HG03571 (cell line): ENCODE results near the gene DENND4B.

Experiments used
- ATAC-seq: cut with Tn5 transposase; IDR thresholded peaks from one replicate; pipeline ENCODE4 v1.9.1; 2021; ENCODE audit not compliant: unreplicated experiment

DENND4B gene

DNA sequence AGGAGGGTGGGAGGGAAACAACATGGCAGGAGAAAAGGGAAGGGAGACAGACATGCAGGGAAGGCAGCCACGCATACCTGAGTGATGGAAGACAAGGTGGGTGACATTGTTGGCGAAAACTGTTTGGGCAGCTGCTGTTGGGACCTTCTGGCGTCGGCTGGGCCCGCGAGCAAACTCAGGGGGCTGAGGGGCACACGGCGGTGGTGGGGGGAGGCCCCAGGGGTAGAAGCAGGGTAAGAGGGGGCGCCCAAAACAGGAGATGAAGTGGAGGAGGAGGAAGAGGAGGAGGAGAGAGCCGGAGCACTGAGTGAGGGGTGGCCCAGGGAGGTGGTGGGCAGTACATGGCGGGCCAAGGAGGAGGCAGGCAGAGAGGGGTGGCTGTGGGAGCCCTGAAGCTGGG, 4.7 kb upstream of the DENND4B start:
- ATAC-seq, result no peak

DNA sequence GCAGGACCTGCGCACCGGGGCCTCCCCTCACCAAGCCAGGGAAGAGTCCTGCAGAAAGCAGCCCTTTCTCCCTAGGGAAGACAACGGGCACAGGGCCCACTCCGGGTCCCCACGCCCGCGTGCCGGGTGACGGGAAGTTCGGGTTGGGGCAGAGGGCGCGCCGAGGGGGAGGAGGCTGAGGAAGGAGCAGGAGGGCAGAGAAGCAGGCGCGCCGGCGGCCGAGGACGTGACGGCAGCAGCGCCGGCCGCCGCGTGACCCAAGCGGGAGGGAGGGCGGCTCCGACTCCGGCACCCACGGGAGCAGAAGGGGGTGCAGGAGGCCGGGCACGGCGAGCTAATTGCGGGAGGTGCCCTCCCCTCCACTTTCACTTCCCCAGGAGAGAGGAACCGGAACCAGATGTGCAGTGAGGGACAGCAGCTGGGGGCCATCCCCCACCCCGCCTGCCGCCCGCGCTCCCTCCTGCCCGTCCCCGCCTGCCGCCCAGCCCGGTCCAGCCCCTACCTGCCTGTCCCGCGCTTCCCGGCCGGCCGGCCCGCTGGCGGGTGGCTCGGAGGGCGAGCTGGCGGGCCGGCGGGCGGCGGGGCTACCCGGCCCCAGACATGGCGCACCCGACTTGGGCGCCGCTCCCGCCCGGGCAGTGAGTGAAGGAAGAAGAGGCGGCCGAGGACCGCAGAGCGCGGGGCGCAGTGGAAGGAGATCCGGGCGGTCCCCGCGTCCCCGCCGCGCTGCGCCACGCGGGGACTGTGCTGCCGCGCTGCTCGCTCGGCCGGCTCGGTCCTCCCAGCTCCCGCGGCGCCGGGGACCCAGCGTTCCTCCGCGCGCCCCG, 510 bp downstream of the DENND4B start:
- peak; percentile 63 for ATAC-seq

DNA sequence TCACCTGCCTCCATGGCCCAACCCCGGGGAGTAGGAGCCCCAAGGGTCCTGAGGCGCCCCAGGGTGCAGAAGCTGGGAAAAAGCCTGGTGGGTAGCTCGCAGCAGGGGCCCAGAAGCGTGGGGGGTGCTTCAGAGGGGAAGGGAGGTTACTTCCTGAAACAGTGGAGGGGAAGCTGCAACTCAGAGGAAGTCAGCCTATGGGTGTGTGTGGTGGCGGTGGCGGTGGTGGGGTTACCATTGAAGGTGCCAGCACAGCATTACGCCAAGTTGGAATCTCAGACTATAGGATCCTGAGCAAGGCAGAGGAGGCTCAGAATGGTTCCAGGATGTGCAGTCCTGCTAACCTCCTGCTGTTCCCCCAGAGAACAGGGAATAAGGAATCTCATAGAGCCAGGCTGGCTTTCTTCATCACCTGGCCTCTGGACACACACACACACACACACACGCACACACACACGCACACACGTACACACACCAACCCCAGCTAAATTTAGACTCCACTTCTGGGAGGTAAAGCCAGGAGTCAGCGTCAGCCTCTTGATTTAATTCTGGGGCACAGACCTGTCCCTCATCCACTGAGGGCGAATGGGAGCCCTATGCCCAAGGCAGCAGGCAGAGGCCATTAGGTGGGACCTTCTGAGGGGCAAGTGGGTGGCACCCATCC, 1.3 kb downstream of the DENND4B start:
- ATAC-seq, result peak; percentile 5

DNA sequence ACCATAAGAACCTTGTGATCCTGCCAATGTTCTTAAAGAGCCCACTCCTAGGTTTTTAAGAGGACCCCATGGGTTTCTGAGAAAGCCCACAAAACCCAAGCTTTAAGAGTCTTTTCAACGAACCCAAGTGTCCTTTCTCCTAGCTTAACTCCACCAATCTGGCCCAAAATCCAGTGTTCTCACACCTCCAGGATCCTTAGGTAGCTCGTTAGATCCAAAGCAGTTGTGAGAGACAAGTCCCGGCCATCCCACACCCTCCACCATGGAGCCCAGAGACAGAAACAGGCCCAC, 1.7 kb downstream of the DENND4B start:
- no peak for ATAC-seq

DNA sequence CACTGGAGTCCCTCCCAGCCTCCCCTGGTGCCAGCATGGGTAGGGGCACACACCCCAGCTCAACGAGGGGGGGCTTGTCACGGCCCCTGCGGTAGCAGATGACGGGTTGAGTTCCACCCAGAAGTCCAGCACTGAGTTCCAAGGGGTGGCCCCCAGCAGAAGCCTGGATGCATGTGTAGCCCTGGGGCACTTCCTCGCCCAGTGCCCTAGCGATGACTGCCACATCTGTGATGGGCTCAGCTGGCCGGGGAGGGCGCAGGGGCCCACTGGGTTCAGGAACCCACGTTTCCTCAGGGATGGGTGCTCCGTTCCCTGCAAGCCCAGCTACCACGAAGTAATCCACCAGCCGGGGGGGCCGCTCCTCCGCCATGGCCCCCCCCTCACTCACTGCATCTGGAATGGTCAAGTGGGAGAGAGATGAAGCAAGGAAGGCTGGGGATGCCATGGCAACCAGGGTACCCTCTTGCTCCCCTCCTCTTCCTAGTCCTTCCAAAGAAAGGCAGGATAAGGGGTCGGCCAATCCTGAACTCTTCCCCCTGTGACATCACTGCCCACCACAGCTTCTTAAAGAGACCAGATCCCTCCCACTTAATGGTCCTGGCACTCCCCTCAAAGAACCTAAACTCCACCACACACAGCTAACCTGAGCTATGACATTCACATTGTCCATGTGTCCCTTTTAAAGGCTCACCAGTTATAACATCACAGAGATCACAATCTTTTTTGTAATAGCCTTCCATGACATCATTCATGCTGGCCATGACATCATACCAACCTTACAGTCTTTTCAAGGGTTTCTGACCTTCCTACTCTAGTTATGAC, 2.3 kb downstream of the DENND4B start:
- no peak for ATAC-seq

DNA sequence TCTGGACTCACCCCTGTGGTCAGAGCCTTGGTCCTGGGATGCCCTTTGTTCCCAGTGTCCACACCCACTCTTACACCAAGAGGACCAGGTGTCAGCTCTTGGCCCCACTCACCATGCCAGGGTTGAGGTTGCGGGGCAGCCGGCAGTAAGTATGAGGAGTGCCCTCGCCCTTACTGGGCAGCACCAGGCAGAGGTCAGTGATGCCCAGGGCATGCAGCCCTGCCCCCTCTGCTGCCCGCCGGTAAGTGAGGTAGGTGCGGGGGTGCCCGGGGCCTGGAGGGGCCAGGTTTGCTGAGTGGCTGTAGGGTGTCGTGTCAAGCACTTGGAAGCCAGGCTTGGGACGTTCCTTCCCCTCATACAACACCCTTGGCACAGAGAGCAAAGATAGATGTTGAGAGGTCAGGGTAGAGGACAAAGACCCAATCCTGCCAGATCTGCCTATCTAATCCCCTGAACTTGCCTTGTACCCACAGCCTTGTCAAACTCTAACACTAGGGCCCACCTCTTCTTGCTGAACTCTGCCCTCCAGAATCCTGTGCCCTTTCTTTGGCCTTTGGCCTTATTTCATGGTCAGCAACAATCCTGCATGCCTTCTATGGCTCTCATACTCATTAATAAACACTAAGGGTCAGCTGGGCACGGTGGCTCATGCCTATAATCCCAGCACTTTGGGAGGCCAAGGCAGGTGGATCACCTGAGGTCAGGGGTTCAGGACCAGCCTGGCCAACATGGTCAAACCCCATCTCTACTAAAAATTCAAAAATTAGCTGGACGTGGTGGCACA, 3.6 kb downstream of the DENND4B start:
- no peak for ATAC-seq

DNA sequence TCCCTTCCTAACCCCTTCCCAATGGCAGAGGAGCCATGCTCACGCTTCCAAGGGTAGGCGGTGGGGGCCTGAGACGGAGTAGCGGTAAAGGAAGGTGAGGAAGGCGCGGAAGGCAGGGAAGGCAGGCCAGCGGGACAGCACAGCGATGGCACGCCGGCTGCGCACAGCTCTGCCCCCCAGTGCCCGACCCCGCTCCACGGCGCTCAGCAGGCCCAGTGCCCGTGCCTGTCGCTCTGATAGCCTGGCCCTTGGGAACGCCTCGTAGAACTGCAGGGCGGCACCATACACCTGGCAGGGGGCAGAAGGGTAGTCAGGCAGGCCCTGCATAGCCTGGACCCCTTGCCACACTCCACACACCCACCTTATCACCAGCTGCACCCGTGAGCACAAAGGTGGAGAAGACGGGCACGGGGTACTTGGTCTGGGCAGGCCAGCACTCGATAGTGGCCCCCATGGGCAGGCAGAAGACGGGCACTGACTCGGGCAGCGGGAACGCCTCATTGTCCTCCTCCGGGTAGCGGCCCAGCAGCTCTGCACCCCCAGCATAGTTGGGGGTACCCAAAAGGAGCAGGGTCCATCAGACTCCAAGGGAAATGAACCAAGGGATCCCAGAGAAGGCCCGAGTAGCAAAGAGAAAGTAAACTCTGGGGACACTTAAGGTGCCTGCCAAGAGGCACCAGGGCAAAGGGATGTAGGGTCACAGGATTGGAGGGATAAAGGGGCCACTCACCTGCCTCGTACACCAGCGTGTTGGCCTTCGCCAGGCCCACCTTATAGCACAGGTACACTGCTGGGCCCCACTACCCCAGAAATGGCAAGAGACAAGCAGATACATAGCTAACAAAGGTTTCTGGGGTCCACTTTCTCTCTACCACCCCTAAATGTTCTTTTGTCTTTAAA, 4.4 kb downstream of the DENND4B start:
- no peak for ATAC-seq

DNA sequence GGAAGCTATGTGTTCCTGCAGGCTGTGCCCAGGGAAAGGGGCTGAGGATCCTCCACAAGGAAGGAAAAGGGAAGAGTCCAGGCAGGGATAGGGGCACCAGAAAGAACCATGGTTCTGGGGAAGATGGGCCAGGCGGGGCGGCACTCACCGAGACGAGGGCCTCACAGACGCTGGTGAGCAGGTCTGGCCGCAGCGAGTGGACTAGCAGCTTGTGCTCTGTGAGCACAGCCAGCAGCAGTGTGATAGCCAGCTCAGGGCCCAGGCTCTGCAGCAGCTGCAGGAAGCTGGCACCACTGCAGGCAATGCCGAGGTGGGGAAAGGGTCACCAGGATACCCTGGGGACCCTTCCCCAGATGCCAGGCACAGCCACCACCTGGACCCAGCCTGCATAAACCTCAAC, 5.8 kb downstream of the DENND4B start:
- no peak for ATAC-seq

DNA sequence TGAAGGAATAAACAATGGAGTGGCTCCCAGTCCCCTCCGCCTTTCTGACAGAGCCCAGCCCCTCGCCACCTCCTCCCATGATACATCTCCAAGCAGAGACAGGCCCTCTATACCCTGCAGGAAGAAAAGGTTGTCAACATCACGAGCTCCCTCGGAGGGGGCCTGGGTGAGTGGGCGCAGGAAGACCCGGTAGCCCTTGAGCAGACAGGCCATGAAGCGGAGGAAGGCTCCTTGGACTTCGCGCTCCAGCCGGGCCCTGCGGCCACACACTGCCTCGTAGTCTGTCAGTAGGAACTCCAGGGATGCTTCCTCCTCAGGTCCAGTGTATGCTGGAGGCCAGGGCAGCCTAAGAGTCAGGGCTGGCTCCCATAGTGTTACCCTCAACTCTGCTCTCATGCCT, 7.0 kb downstream of the DENND4B start:
- ATAC-seq, result no peak

DNA sequence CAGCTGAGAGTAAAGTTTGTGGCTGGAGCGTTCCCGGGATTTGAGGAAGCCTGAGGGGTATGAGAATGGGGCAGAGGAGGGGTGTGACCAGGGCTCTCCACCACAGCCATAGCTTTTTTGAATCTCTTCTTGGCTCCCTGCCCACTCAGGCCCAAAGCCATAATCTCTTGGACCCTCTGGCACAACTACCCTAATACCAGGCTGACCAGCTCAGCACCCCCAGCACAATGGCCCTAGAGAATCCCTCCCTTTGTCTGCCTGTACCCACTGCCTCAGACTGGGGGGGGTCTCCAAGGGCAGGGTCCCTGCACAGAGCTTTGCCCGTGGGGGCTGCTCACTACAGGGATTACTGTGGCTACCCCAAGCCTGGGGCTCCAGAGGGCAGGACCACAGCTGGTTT, 7.5 kb downstream of the DENND4B start:
- no peak for ATAC-seq

DNA sequence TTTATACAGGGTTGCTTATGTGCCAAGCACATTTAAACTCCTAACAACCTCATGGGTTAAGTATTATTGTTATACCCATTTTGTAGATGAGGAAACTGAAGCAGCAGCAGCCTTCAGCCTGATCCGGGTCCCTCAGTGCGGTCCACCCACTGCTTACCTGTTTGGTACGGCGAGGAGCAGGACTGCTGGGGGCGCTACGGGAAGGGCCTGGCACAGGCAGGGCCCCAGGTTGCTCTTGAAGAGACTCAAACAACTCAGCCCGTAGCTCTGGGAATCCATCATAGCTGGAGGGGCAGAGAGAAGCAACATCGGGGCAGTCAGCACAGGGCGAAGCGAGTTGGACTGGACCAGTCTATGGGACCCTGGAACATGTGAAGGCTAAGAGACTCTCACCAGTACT, 9.2 kb downstream of the DENND4B start:
- ATAC-seq, result no peak

DNA sequence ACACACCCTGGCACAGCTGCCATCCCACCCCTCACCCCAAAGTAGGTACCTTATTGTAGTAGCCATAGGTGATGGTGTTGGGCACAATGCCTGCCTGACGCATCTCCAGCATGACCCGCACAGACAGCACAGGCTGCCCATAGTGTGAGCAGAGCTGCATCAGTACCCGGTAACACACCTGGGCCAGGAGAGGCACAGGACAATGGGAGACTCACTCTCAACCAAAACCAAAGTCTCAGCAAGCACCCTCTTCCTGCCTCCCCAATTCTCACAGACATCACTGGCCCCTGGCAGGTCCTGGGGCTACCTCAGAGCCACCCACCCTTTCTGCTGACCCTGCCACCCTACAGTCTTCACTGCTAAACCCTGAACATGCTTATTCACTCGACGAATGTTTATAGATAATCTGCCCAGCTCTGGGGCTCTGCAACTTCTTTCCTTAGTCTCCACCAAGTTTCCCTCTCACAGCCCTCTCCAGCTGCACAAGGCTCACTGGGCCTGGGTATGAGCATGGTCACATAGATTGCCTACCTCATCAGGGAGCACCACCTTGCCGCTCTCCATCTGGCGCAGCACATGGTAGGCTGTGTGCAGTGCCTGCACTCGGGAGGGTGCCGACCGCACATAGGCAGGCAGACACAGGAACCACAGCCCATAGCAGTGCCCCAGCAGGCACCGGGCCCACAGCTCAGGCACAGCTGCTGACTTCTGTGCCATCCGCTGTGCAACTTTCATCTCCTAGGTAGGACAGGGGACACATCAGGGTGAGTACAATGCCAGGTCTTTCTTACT, 10.3 kb downstream of the DENND4B start:
- no peak for ATAC-seq

DNA sequence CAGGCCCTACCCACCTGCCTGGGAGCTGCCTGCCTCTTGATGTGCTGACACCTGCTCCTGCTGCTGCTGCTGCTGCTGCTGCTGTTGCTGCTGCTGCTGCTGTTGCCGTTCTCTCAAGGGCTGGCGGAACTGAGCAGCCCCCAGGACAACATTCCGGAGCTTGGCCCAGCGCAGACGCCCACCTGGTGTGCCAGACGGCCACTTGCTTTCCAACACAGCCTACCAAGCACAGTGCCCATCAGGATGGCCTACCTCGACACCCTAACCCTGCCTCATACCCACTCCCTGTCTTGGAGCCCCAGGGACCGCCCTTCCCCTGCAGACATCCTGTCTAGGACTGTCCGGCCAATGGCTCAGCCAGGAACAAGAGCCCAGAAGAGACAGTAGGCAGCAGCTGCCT, 11.8 kb downstream of the DENND4B start:
- no peak for ATAC-seq

DNA sequence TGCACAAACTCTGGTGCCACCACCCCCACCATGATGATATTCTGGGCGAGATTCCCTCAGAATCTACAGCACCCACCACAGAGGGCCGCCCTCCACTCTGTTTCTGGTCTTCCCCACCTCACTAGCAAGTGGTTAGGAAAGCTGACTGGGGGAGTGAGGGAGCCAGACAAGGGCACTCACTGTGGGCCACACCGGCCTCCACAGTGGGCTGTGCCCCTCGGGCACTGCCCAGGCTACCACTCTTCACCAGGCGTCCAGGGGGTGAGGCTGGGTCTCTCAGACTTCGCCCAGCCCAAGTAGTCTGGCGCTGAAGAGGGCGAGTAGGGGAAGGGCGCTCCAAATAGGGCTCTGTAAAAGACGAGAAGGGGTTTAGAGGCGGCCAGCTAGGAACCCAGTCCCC, 12.6 kb downstream of the DENND4B start:
- no peak for ATAC-seq

DNA sequence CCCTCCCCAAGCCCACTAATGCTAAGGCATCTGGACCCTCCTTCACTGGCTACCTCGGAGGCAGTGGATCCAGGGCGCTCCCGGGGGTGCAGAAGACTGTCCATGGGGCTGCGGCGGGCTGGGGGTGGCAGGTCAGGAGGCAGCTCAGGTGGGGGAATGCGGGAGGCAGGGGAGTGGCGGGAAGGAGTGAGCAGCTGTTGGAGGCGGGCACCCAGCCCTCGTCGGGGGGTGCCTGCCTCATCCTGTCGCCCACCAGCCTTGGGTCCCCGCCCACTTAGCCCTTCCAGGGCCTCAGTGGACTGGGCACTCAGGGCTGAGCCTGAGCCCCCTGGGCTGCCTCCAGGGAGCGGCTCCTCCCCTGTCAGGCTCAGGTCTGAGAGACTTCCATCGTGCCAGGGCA, 13.1 kb downstream of the DENND4B start:
- no peak for ATAC-seq

DNA sequence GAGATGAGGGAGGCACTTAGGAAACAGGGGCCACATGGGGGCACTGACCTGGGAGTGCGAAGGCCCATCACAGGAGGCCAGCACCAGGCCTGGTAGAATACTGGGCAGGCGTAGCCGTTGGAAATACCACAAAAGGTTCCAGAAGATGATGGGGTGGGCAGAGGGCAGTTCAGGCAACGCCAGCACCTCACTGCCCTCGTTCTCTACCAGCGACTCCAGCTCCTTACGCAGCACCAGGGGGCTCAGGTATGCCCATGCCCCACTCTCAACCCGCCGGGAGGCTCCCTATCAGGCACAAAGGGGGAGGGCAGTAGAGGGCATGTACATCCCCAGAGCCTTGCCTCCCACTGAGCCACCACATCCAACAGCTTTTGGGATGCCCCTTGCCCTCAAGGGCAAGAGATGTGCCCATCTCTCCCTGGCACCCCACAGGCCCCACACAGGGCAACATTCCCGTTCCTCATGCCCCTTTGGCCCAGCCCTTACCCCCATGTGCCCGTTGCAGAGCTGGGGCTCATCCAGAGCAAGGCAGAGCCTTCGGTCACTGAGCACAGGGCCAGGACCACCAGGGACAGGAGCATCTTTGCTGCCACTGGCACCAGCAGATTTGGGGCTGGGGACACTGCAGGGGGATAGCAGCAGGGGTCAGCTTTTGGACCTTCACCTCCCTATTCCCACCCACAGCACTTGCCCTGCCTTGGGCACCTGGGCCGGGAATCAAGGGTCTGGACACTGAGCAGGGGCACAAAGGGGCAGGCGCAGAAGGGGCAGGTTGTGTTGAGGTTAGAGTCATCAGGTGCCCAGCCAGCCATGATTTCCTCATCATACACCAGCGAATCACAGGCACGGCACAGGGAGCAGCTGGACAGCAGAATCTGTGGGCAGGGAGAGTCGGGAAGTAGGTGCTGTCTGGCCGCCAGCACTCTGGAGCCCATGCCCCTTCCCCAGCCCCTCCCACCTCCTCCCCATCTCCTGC, 14.1 kb downstream of the DENND4B start:
- no peak for ATAC-seq

DNA sequence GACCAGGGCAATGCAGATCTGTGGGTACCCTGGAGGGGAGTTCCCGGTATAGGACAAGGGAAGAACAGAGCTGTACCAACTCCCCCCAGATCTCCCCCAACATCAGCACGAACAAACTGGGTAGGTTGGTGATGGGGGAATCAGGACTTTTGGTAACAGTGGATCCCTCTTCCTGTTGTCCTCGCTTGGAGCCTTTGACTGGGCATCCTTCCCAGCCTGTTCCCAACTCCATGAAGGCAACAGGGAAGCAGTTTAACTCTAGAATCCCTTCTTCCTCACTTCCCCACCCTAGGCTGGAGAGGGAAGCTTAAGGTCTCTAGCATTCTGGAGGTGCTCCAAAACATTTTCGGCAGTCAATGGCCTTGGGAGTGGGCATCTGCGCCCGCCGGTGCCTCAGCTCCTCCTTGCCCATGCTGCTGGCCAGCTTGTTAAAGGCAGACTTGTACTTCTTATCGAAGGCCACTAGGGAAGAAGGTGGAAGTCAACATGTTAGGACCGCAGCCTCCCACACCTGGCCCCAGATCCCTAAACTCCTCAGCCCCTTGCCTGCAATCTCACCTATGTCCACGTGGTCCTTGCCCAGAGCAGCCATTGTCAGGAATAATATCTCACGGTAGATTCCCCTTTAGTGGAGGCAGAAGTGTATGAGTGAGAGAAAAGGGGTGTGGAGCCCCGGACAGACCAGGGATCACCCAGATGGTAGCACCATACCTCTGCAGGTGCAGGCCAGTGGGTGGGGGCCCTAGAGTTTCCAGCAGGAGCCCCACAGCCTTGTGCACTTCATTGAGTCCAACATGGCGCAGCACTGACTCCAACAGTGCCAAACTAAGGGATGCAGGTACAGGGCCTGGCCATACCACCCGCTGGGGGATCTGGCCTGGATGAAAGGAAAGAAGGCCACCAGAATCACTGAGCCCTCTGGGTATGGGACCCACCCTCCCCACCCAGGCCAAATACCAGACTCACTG, 16.3 kb downstream of the DENND4B start:
- no peak for ATAC-seq
